ENCODE data around the gene CASQ2. TPM values are rescaled to one million over a fixed set of nuclear protein-coding genes. Genes with fewer than 3 reads are reported as not detected.

Gene CASQ2
- total and polyA plus RNA-seq, 2 donors (not counting 3 experiments of a cell fraction or from before 2014, with no cell fraction given), result not detected

DNA sequence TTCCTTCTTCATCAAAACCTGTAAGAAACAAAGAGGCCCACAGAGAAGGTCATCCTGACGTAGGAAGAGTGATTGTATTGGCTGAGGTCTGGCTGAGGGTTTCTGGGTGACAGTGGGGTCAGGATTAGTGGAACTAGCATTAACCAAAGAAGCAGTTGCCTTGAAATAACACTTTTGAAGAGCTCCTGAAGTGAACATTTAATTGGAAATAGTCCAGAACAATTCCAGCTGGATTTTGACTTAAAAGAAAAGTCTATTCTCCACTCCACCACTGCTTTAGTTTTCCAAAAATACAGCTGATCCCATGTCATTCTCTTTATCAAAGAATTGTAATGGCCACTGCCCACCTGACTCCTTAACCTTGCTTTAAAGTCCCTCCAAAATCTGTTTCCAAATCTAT is 27.7 kb downstream of the CASQ2 start:
- FAIRE-seq (no peak), DNase-seq (ENCODE audit: low read depth, low spot score) (no peak)
- H3K9me3 ChIP-seq (replicated peaks; ENCODE audit: control insufficient read depth, insufficient read depth, low read length), result no peaks in the 10 kb centered on the region
- H3K27me3 ChIP-seq (ENCODE audit: control insufficient read depth in 2 of 2, insufficient read depth in 2 of 2, low read length in 2 of 2), result no peaks in the 10 kb centered on the region
- no peaks in the 10 kb centered on the region for H3K79me2 ChIP-seq (ENCODE audit: control insufficient read depth, insufficient read depth, low read length)
- TF ChIP-seq EZH2 (IDR thresholded peaks at IDR 0.05; ENCODE audit: borderline replicate concordance, low read depth, low read length, severe bottlenecking), result no peak
- no peak for TF ChIP-seq MYC (IDR thresholded peaks at IDR 0.05; ENCODE audit: low read depth, low read length)
- no peak for TF ChIP-seq FOS (IDR thresholded peaks at IDR 0.05; ENCODE audit: borderline replicate concordance, insufficient read depth, low read length)
- TF ChIP-seq MAX (IDR thresholded peaks at IDR 0.05; ENCODE audit: insufficient read depth, insufficient read length), result no peak
- no peak for TF ChIP-seq POLR2A (IDR thresholded peaks at IDR 0.05; ENCODE audit: low read depth, low read length)
- TF ChIP-seq JUN (IDR thresholded peaks at IDR 0.05; ENCODE audit: borderline replicate concordance, insufficient read depth, insufficient read length, low read depth), result no peak
- no peak for TF ChIP-seq GATA2 (IDR thresholded peaks at IDR 0.05; ENCODE audit: insufficient read depth, insufficient read length, low read depth, low read length)
- no peak for TF ChIP-seq POLR2AphosphoS5 (IDR thresholded peaks at IDR 0.05; ENCODE audit: insufficient read depth, low read depth, low read length)
- TF ChIP-seq CTCF (IDR thresholded peaks at IDR 0.05; ENCODE audit: extremely low read depth in 1 of 2, insufficient read depth in 1 of 2, low read depth in 1 of 2, low read length in 2 of 2), result no peak
- dilution Hi-C loops (cut with MboI; ENCODE audit: extremely low pct_ligation_motif_present, low sequenced_read_pairs) (no loop called here), intact Hi-C loops (cut with micrococcal nuclease) (no loop called here)
- H3K9ac ChIP-seq (replicated peaks; ENCODE audit: extremely low read depth, insufficient read depth, low read length), result no peak overlapping the region
- H3K4me1 ChIP-seq (ENCODE audit: control insufficient read depth, extremely low read depth, insufficient read depth, low read length), result no peaks in the 10 kb centered on the region
- no TSS peak for BruUV-seq (replicated peaks)
- H2AFZ ChIP-seq (ENCODE audit: low read depth, low read length), result no peak overlapping the region
- H3K27ac ChIP-seq (ENCODE audit: insufficient read depth, low read depth, low read length), result no peak overlapping the region
- H3K4me3 ChIP-seq (replicated peaks in 1 of 3; ENCODE audit: insufficient read depth in 1 of 3, low read depth in 1 of 3, low read length in 3 of 3), result no peak overlapping the region
- CTCF ChIA-PET, result interaction anchor here (1.3 to 2.1 kb wide), 3 partner anchors 31 to 132 kb away, joined by 3 to 9 read pairs (median 7); no protein-coding TSS in a partner anchor
- no peaks in the 10 kb centered on the region for H4K20me1 ChIP-seq (replicated peaks; ENCODE audit: control insufficient read depth, extremely low read depth, insufficient read depth, low read length)
- POLR2A ChIA-PET, result no interaction called here
- H3K36me3 ChIP-seq (ENCODE audit: control insufficient read depth in 2 of 2, extremely low read depth in 1 of 2, insufficient read depth in 2 of 2, low read length in 2 of 2), result no peaks in the 10 kb centered on the region
- no peaks in the 10 kb centered on the region for H3K9me1 ChIP-seq (replicated peaks; ENCODE audit: control insufficient read depth, extremely low read depth, insufficient read depth, low read length)
- H3K4me2 ChIP-seq (ENCODE audit: insufficient read depth, low read length), result no peak overlapping the region

Data from endothelial cell of umbilical vein (primary cell).